Breast epithelium (tissue), 3 donors: ENCODE measurements around the gene SLF2.

Source experiments
- POLR2A ChIP-seq: fragments of 450-650 bp; IDR thresholded peaks from one replicate; pipeline ENCODE4 v1.6.1; 2016; ENCODE audit warnings: antibody characterized with exemption, mild to moderate bottlenecking, moderate library complexity
- POLR2AphosphoS5 ChIP-seq, 3 donors: sonication (generic); formaldehyde crosslinking; IDR thresholded peaks; one replicate each; pipeline ENCODE4 v1.6.1; 2017; ENCODE audit warnings: antibody characterized with exemption in 3 of 3
- TF ChIP-seq, protein P1 (sequence below), 3 donors: fragments of 450-650 bp; IDR thresholded peaks; one replicate each; pipeline ENCODE4 v1.5.1; 2016 to 2017; ENCODE audit warnings: antibody characterized with exemption in 3 of 3, mild to moderate bottlenecking in 3 of 3, moderate library complexity in 3 of 3

DNA sequence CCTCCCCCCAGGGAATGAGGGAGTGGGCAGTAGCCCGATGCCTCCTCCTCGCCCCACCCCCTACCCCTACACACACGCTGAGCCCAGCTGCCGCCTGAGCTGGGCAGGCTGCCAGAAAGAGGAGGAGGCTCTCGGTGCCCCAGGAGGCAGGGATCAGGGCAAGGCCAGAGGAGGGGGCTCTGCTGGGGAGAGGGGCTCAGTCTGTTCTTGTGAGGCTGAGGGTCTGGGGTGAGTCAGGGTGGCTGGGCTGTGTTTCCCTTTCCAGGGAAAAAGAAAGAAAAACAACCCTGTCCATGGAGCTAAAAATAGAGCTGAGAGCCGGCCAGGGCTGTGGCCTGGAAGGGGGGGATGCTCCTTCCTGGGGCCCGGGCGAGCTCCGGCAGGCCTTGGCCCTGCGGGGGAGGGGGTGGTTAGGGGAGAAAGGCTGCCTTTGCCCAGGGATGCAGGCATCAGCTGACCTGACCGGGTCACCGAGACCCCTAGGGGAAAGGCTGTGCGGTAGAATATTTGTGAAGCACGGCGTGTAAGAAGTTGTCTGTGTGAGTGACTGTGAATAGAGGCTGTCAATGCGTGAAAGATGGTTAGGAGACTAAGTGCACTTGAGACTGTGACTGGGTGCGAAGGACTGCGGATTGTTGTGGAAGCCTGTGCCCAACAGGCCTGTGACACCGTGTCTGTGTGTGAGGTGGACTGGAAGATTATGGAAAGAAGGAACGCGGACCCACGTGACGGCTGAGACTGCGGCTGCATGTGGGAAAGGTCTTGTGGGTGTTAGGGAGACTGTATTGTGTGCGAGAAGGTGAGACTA lies 85.6 kb downstream of the SLF2 start:
- TF ChIP-seq, protein P1, sequence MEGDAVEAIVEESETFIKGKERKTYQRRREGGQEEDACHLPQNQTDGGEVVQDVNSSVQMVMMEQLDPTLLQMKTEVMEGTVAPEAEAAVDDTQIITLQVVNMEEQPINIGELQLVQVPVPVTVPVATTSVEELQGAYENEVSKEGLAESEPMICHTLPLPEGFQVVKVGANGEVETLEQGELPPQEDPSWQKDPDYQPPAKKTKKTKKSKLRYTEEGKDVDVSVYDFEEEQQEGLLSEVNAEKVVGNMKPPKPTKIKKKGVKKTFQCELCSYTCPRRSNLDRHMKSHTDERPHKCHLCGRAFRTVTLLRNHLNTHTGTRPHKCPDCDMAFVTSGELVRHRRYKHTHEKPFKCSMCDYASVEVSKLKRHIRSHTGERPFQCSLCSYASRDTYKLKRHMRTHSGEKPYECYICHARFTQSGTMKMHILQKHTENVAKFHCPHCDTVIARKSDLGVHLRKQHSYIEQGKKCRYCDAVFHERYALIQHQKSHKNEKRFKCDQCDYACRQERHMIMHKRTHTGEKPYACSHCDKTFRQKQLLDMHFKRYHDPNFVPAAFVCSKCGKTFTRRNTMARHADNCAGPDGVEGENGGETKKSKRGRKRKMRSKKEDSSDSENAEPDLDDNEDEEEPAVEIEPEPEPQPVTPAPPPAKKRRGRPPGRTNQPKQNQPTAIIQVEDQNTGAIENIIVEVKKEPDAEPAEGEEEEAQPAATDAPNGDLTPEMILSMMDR (IDR thresholded peaks at IDR 0.05): no peak
- TF ChIP-seq POLR2AphosphoS5 (IDR thresholded peaks at IDR 0.05) (no peak), POLR2A (no peak)
